Loucy (cell line): ENCODE results near the gene MYH7B.

Source experiments
- H2AFZ ChIP-seq: fragments of 200-600 bp; sonication (generic); 2 replicates; pipeline ENCODE4 v1.6.0; 2016; ENCODE audit warnings: antibody characterized with exemption, mild to moderate bottlenecking, low read length, moderate library complexity
- H3F3A ChIP-seq: fragments of 200-600 bp; 2 replicates; pipeline ENCODE4 v1.6.0; 2016; ENCODE audit warnings: antibody characterized with exemption, low read depth, mild to moderate bottlenecking
- H3K27me3 ChIP-seq: fragments of 200-600 bp; sonication (generic); 2 replicates; pipeline ENCODE4 v1.6.1; 2014; ENCODE audit warnings: low read length, mild to moderate bottlenecking; ENCODE audit not compliant: insufficient read depth, poor library complexity, severe bottlenecking
- H3K36me3 ChIP-seq: fragments of 200-600 bp; sonication (generic); 2 replicates; pipeline ENCODE4 v1.6.1; 2016; ENCODE audit warnings: low read length; ENCODE audit not compliant: insufficient read depth
- H3K4me1 ChIP-seq: fragments of 200-600 bp; sonication (generic); 2 replicates; pipeline ENCODE4 v1.5.1; 2014; ENCODE audit warnings: low read length, mild to moderate bottlenecking; ENCODE audit not compliant: insufficient read depth, poor library complexity, severe bottlenecking
- H3K4me2 ChIP-seq: fragments of 200-600 bp; sonication (generic); 2 replicates; pipeline ENCODE4 v1.6.0; 2014; ENCODE audit warnings: antibody characterized with exemption, low read length, low read depth, mild to moderate bottlenecking; ENCODE audit not compliant: poor library complexity, severe bottlenecking
- H3K4me3 ChIP-seq: fragments of 200-600 bp; sonication (generic); 2 replicates; pipeline ENCODE4 v1.5.1; 2014; ENCODE audit warnings: low read length, mild to moderate bottlenecking, mixed read lengths; ENCODE audit not compliant: poor library complexity, severe bottlenecking
- H3K79me2 ChIP-seq: fragments of 200-600 bp; sonication (generic); 2 replicates; pipeline ENCODE4 v1.6.1; 2014; ENCODE audit warnings: low read length; ENCODE audit not compliant: insufficient read depth
- H3K9ac ChIP-seq: fragments of 200-600 bp; sonication (generic); 2 replicates; pipeline ENCODE4 v1.6.0; 2014; ENCODE audit warnings: mild to moderate bottlenecking, low read depth, low read length, moderate library complexity; ENCODE audit not compliant: poor library complexity, severe bottlenecking
- H3K9me2 ChIP-seq: fragments of 200-600 bp; sonication (generic); replicated peaks from 2 replicates; pipeline ENCODE4 v1.6.1; 2016; ENCODE audit warnings: low read depth, low read length, mixed read lengths
- H3K9me3 ChIP-seq: fragments of 200-600 bp; sonication (generic); 2 replicates; pipeline ENCODE4 v1.6.1; 2014; ENCODE audit warnings: mild to moderate bottlenecking, antibody characterized with exemption, low read length, low read depth; ENCODE audit not compliant: insufficient read depth
- H4K20me1 ChIP-seq: fragments of 200-600 bp; sonication (generic); 2 replicates; pipeline ENCODE4 v1.6.0; 2014; ENCODE audit warnings: antibody characterized with exemption, low read length, mild to moderate bottlenecking; ENCODE audit not compliant: insufficient read depth, poor library complexity, severe bottlenecking
- EZH2phosphoT487 ChIP-seq: fragments of 200-600 bp; IDR thresholded peaks from 2 replicates; pipeline ENCODE4 v1.6.1; 2018; ENCODE audit warnings: antibody characterized with exemption, mild to moderate bottlenecking, moderate library complexity, borderline replicate concordance
- TF ChIP-seq, protein P1 (sequence below): fragments of 200-600 bp; sonication (generic); conservative IDR thresholded peaks from 2 replicates; pipeline ENCODE4 v1.5.1; 2014; ENCODE audit warnings: mild to moderate bottlenecking, antibody characterized with exemption, low read length

Gene MYH7B

GRCh38 chr20:34970846-34971560 lies 15.3 kb downstream of the MYH7B start:
- Histone ChIP-seq H4K20me1 (no peaks in the 10 kb centered on the region), H3K36me3 (no peaks in the 10 kb centered on the region), H3K4me1 (no peaks in the 10 kb centered on the region), H3K9me2 (no peaks in the 10 kb centered on the region), H3K27me3 (no peaks in the 10 kb centered on the region), H3K9ac (no peak overlapping the region), H3K4me3 (no peak overlapping the region), H3K9me3 (no peaks in the 10 kb centered on the region), H3F3A (no peaks in the 10 kb centered on the region), H3K4me2 (no peak overlapping the region), H3K79me2 (no peaks in the 10 kb centered on the region), H2AFZ (no peak overlapping the region)
- TF ChIP-seq, protein P1, sequence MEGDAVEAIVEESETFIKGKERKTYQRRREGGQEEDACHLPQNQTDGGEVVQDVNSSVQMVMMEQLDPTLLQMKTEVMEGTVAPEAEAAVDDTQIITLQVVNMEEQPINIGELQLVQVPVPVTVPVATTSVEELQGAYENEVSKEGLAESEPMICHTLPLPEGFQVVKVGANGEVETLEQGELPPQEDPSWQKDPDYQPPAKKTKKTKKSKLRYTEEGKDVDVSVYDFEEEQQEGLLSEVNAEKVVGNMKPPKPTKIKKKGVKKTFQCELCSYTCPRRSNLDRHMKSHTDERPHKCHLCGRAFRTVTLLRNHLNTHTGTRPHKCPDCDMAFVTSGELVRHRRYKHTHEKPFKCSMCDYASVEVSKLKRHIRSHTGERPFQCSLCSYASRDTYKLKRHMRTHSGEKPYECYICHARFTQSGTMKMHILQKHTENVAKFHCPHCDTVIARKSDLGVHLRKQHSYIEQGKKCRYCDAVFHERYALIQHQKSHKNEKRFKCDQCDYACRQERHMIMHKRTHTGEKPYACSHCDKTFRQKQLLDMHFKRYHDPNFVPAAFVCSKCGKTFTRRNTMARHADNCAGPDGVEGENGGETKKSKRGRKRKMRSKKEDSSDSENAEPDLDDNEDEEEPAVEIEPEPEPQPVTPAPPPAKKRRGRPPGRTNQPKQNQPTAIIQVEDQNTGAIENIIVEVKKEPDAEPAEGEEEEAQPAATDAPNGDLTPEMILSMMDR, result no peak
- TF ChIP-seq EZH2phosphoT487, result no peak

GRCh38 chr20:34971561-34972235 lies 16.0 kb downstream of the MYH7B start:
- no peaks in the 10 kb centered on the region for H3K79me2 ChIP-seq
- no peak overlapping the region for H3K9ac ChIP-seq
- H3K4me2 ChIP-seq, result no peak overlapping the region
- H3F3A ChIP-seq, result no peaks in the 10 kb centered on the region
- no peak overlapping the region for H3K4me3 ChIP-seq
- no peaks in the 10 kb centered on the region for H3K4me1 ChIP-seq
- no peaks in the 10 kb centered on the region for H3K9me3 ChIP-seq
- no peaks in the 10 kb centered on the region for H3K9me2 ChIP-seq
- no peak overlapping the region for H2AFZ ChIP-seq
- no peaks in the 10 kb centered on the region for H3K27me3 ChIP-seq
- no peaks in the 10 kb centered on the region for H4K20me1 ChIP-seq
- H3K36me3 ChIP-seq, result no peaks in the 10 kb centered on the region
- no peak for TF ChIP-seq EZH2phosphoT487
- TF ChIP-seq, protein P1, result no peak

- Histone ChIP-seq H3K4me3 (no peak overlapping the region), H3K9ac (no peak overlapping the region), H3K79me2 (no peaks in the 10 kb centered on the region), H4K20me1 (no peaks in the 10 kb centered on the region), H3F3A (no peaks in the 10 kb centered on the region), H3K4me1 (no peaks in the 10 kb centered on the region), H3K36me3 (no peaks in the 10 kb centered on the region), H3K27me3 (no peaks in the 10 kb centered on the region), H2AFZ (no peak overlapping the region), H3K9me2 (no peaks in the 10 kb centered on the region), H3K4me2 (no peak overlapping the region), H3K9me3 (no peaks in the 10 kb centered on the region)
- no peak for TF ChIP-seq EZH2phosphoT487
- TF ChIP-seq, protein P1, result no peak
These were observed 18.6 kb downstream of the MYH7B start for GRCh38 chr20:34974246-34974645.
